Duodenal mucosa (tissue), 2 donors: ENCODE measurements around the gene FAM234B.

Experiments used
- H3K27ac ChIP-seq: one replicate; pipeline ENCODE4 v1.7.0; 2013; ENCODE audit warnings: low read depth, low read length
- H3K27me3 ChIP-seq, 2 donors: one replicate each; pipeline ENCODE4 v1.7.0; 2013; ENCODE audit warnings: low read length in 2 of 2, control low read depth in 1 of 2; ENCODE audit not compliant: insufficient read depth in 2 of 2, control insufficient read depth in 1 of 2
- H3K36me3 ChIP-seq, 2 donors: one replicate each; pipeline ENCODE4 v1.7.0; 2013; ENCODE audit warnings: low read length in 2 of 2, control low read depth in 1 of 2; ENCODE audit not compliant: insufficient read depth in 2 of 2, control insufficient read depth in 1 of 2
- H3K4me1 ChIP-seq, 2 donors: one replicate each; pipeline ENCODE4 v1.7.0; 2013; ENCODE audit warnings: low read length in 2 of 2, control low read depth in 1 of 2; ENCODE audit not compliant: insufficient read depth in 2 of 2, control insufficient read depth in 1 of 2
- H3K4me3 ChIP-seq, 2 donors: one replicate each; pipeline ENCODE4 v1.7.0; 2013; ENCODE audit warnings: low read length in 2 of 2, low read depth in 1 of 2
- H3K9ac ChIP-seq, 2 donors: one replicate each; pipeline ENCODE4 v1.7.0; 2013; ENCODE audit warnings: low read length in 2 of 2, low read depth in 1 of 2
- H3K9me3 ChIP-seq, 2 donors: one replicate each; pipeline ENCODE4 v1.7.0; 2013; ENCODE audit warnings: low read length in 2 of 2, control low read depth in 1 of 2; ENCODE audit not compliant: control insufficient read depth in 1 of 2

The FAM234B gene

GRCh38 chr12:13099066-13099843, 55.1 kb downstream of the FAM234B start:
- Histone ChIP-seq H3K4me1 (peaks cover 54 to 59% of the 10 kb centered on the region in 2 donors), H3K4me3 (peak overlapping the region in 1 of 2 donors; percentile 5), H3K9ac (peak overlapping the region in 1 of 2 donors; percentile 32)

GRCh38 chr12:13099844-13100604, 55.8 kb downstream of the FAM234B start:
- H3K36me3 ChIP-seq: no peaks in the 10 kb centered on the region
- H3K9me3 ChIP-seq: no peaks in the 10 kb centered on the region
- H3K27ac ChIP-seq: peak overlapping the region; percentile 85
- peaks cover 51 to 54% of the 10 kb centered on the region in 2 donors for H3K4me1 ChIP-seq
- peak overlapping the region in 1 of 2 donors; percentile 40 for H3K9ac ChIP-seq
- peak overlapping the region in 1 of 2 donors; percentile 51 for H3K4me3 ChIP-seq
- H3K27me3 ChIP-seq: no peaks in the 10 kb centered on the region

More at GRCh38 chr12:13099066-13099843, 55.1 kb downstream of the FAM234B start:
- Histone ChIP-seq H3K27me3 (no peaks in the 10 kb centered on the region), H3K36me3 (no peaks in the 10 kb centered on the region), H3K9me3 (no peaks in the 10 kb centered on the region), H3K27ac (peak overlapping the region; percentile 55)

- peak overlapping the region; percentile 40 to 47 for H3K9ac ChIP-seq
- H3K4me3 ChIP-seq: peak overlapping the region; percentile 51 to 74
- no peaks in the 10 kb centered on the region for H3K36me3 ChIP-seq
- H3K4me1 ChIP-seq: peaks cover 46 to 51% of the 10 kb centered on the region in 2 donors
- no peaks in the 10 kb centered on the region for H3K27me3 ChIP-seq
- H3K9me3 ChIP-seq: no peaks in the 10 kb centered on the region
- H3K27ac ChIP-seq: peak overlapping the region; percentile 85
Observed at GRCh38 chr12:13100605-13100881, 56.4 kb downstream of the FAM234B start.

GRCh38 chr12:13100882-13101769, 56.9 kb downstream of the FAM234B start:
- Histone ChIP-seq H3K9ac (peak overlapping the region; percentile 59 to 65), H3K4me1 (peaks cover 45 to 47% of the 10 kb centered on the region in 2 donors), H3K4me3 (peak overlapping the region; percentile 67 to 74), H3K36me3 (no peaks in the 10 kb centered on the region), H3K27me3 (no peaks in the 10 kb centered on the region), H3K9me3 (no peaks in the 10 kb centered on the region), H3K27ac (peak overlapping the region; percentile 85)

GRCh38 chr12:13101821-13102375, 57.7 kb downstream of the FAM234B start:
- H3K27ac ChIP-seq: peak overlapping the region; percentile 85
- peak overlapping the region; percentile 67 to 74 for H3K4me3 ChIP-seq
- H3K9ac ChIP-seq: peak overlapping the region; percentile 59 to 65
- no peaks in the 10 kb centered on the region for H3K27me3 ChIP-seq
- H3K4me1 ChIP-seq: peaks cover 41 to 46% of the 10 kb centered on the region in 2 donors
- H3K36me3 ChIP-seq: no peaks in the 10 kb centered on the region
- H3K9me3 ChIP-seq: no peaks in the 10 kb centered on the region

- H3K27me3 ChIP-seq: no peaks in the 10 kb centered on the region
- no peak overlapping the region for H3K27ac ChIP-seq
- H3K9ac ChIP-seq: no peak overlapping the region
- no peaks in the 10 kb centered on the region for H3K9me3 ChIP-seq
- H3K4me3 ChIP-seq: no peak overlapping the region
- peaks cover 34 to 40% of the 10 kb centered on the region in 2 donors for H3K4me1 ChIP-seq
- H3K36me3 ChIP-seq: no peaks in the 10 kb centered on the region
Observed at GRCh38 chr12:13102461-13103195, 58.4 kb downstream of the FAM234B start.

GRCh38 chr12:13103391-13104033, 59.3 kb downstream of the FAM234B start, which contains the start of gene GSG1:
TSS of gene GSG1 (minus strand) at chr12:13103667. CDS start at chr12:13103512, 155 bp downstream.
- H3K27ac ChIP-seq: no peak within 1 kb of the TSS
- H3K9me3 ChIP-seq: no peaks in the 10 kb centered on the region
- H3K9ac ChIP-seq: no peak within 1 kb of the TSS
- no peak within 1 kb of the TSS for H3K4me3 ChIP-seq
- no peaks in the 10 kb centered on the region for H3K27me3 ChIP-seq
- H3K4me1 ChIP-seq: peaks cover 28 to 31% of the 10 kb centered on the region in 2 donors
- H3K36me3 ChIP-seq: no peaks in the 10 kb centered on the region

GRCh38 chr12:13104409-13104808, 60.2 kb downstream of the FAM234B start:
- H3K36me3 ChIP-seq: no peaks in the 10 kb centered on the region
- H3K9ac ChIP-seq: no peak overlapping the region
- no peaks in the 10 kb centered on the region for H3K27me3 ChIP-seq
- H3K9me3 ChIP-seq: no peaks in the 10 kb centered on the region
- peaks cover 19 to 22% of the 10 kb centered on the region in 2 donors for H3K4me1 ChIP-seq
- H3K4me3 ChIP-seq: no peak overlapping the region
- H3K27ac ChIP-seq: no peak overlapping the region

- Histone ChIP-seq H3K4me1 (peaks cover 12 to 13% of the 10 kb centered on the region in 2 donors), H3K9ac (no peak overlapping the region), H3K4me3 (no peak overlapping the region), H3K27me3 (no peaks in the 10 kb centered on the region), H3K27ac (no peak overlapping the region), H3K36me3 (no peaks in the 10 kb centered on the region), H3K9me3 (no peaks in the 10 kb centered on the region)
Observed at GRCh38 chr12:13105781-13106180, 61.6 kb downstream of the FAM234B start.
